OCI-LY7 (cell line): Measurements from ENCODE around the gene CRY2.

Experiments
- CTCF ChIP-seq: fragments of 200-600 bp; sonication (generic); conservative IDR thresholded peaks from 2 replicates; pipeline ENCODE4 v1.5.1; 2014; ENCODE audit warnings: mild to moderate bottlenecking, antibody characterized with exemption, low read length, moderate library complexity, mixed read lengths
- EZH2phosphoT487 ChIP-seq: fragments of 200-600 bp; sonication (generic); IDR thresholded peaks from 2 replicates; pipeline ENCODE4 v1.6.1; 2018; ENCODE audit warnings: low read depth, borderline replicate concordance, mild to moderate bottlenecking, mixed run types, antibody characterized with exemption, low read length, moderate library complexity, mixed read lengths

GRCh38 chr11:45864041-45864440 lies 16.8 kb downstream of the CRY2 start:
- TF ChIP-seq CTCF, result no peak
- TF ChIP-seq EZH2phosphoT487, result no peak
